Activated naive CD4-positive, alpha-beta T cell (primary cell): ENCODE results near the gene GRK4.
A peak's percentile ranks its signal among the peaks of the same experiment; 100 is the strongest.
"Not testable (repeated sequence)": the region's sequence is repeated elsewhere in the genome, so short reads cannot be mapped to it uniquely, and the experiment has no call there.

ENCODE experiments used
- DNase-seq, 4 experiments: peaks; one replicate each; lab custom pipeline; 2025; lab: John Stamatoyannopoulos, UW

GRK4 gene

GRCh38 chr4:2941138-2942036, 22.0 kb upstream of the GRK4 start:
- no peak for DNase-seq

GRCh38 chr4:2942037-2942531, 21.3 kb upstream of the GRK4 start:
- no peak for DNase-seq

- no peak for DNase-seq
These were observed 20.6 kb upstream of the GRK4 start for GRCh38 chr4:2942532-2943363.

- no peak for DNase-seq
These were observed 19.8 kb upstream of the GRK4 start for GRCh38 chr4:2943364-2944090.

- DNase-seq = no peak
These were observed 19.3 kb upstream of the GRK4 start for GRCh38 chr4:2944091-2944482.

GRCh38 chr4:2944586-2945526, 18.5 kb upstream of the GRK4 start:
- DNase-seq = no peak

GRCh38 chr4:2945619-2946604, 17.5 kb upstream of the GRK4 start:
- DNase-seq = not testable (repeated sequence)

- no peak for DNase-seq
These were observed 16.4 kb upstream of the GRK4 start for GRCh38 chr4:2946812-2947600.

GRCh38 chr4:2947926-2948325, 15.4 kb upstream of the GRK4 start:
- no peak for DNase-seq

GRCh38 chr4:2948895-2949781, 14.2 kb upstream of the GRK4 start:
- no peak for DNase-seq

- DNase-seq = no peak
These were observed 13.6 kb upstream of the GRK4 start for GRCh38 chr4:2949782-2950125.

GRCh38 chr4:2950221-2950989, 13.0 kb upstream of the GRK4 start:
- DNase-seq = no peak

GRCh38 chr4:2953496-2953895, 9.9 kb upstream of the GRK4 start:
- DNase-seq = no peak

- DNase-seq = peak in 1 of 4 experiments; percentile 19
These were observed 8.8 kb upstream of the GRK4 start for GRCh38 chr4:2954358-2955185.

- not testable (repeated sequence) for DNase-seq
These were observed 8.0 kb upstream of the GRK4 start for GRCh38 chr4:2955186-2956044.
